ENCODE data around the gene CDAN1.

The CDAN1 gene

DNA sequence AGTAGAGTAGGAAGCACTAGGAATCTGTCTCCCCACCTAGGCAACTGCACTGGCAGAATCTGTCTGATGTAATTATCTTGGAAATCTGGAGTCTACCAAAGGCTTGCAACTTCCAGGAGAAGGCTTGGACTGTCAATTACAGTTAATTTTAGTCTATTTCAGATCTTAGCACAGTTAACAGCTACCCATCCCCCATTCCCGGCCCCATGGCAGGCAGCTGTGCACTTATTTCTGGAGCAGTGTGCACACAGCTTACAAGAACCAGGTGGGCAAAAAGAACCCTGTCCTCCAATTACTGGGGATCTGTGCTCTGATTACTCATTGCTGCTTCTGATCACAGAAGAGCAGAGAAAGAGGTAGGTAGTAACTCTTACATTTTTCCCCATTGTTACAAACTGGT lies 12.3 kb upstream of the CDAN1 start:
- H3K36me3 Mint-ChIP-seq (ENCODE audit: low read depth), result peaks cover 32% of the 10 kb centered on the region

DNA sequence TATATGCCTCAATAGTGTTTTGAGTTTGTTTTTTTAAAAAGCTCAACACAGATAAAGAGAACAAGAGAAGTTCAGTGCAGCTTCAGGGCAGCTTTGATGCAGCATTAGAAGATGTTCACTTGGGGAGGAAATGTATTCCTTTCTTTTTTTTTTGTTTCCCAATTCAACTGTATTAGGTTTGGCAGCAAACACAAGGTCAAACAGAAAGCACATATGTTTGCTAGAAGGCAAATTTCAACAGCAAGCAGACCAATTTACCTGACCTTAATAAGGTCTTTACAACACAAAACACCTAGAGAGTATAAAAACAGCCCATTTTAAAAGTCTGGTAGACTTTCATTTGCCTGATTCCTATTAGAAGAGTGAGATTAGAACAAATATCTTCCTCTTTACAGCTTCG lies 7.3 kb upstream of the CDAN1 start:
- Mint-ChIP-seq H3K9me3 (no peaks in the 10 kb centered on the region), H3K27ac (no peak overlapping the region), H3K36me3 (ENCODE audit: low read depth) (peaks cover 8% of the 10 kb centered on the region), H3K4me3 (no peak overlapping the region), H3K27me3 (ENCODE audit: low read depth) (no peaks in the 10 kb centered on the region), H3K4me1 (ENCODE audit: low read depth) (peaks cover 3% of the 10 kb centered on the region)
- no peak for DNase-seq (ENCODE audit: low spot score)

More for the DNA sequence above, 12.3 kb upstream of the CDAN1 start:
- H3K27ac Mint-ChIP-seq, result no peak overlapping the region
- no peaks in the 10 kb centered on the region for H3K27me3 Mint-ChIP-seq (ENCODE audit: low read depth)
- H3K9me3 Mint-ChIP-seq, result peaks cover 5% of the 10 kb centered on the region
- no peak for DNase-seq (ENCODE audit: low spot score)
- H3K4me1 Mint-ChIP-seq (ENCODE audit: low read depth), result peaks cover 3% of the 10 kb centered on the region
- H3K4me3 Mint-ChIP-seq, result no peak overlapping the region

DNA sequence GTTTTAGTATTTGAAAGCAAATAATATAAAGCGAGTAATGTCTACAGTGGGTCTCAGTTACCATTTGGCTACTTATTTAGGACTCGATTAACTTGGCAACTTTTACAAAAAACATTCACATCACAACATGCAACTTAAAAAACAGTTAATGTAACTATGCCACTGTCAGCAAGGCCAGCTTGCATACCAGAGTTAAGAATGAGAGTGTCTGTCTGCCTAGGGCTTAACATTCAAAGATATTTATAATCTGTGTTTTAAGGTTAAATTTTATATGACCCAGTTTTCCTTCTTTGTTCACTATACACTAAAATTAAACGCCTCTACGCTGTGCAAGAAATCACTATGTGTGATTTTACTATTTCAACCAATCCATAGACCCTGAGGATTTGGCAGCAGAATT lies 5.2 kb upstream of the CDAN1 start:
- H3K9me3 Mint-ChIP-seq, result no peaks in the 10 kb centered on the region
- H3K27ac Mint-ChIP-seq, result no peak overlapping the region

DNA sequence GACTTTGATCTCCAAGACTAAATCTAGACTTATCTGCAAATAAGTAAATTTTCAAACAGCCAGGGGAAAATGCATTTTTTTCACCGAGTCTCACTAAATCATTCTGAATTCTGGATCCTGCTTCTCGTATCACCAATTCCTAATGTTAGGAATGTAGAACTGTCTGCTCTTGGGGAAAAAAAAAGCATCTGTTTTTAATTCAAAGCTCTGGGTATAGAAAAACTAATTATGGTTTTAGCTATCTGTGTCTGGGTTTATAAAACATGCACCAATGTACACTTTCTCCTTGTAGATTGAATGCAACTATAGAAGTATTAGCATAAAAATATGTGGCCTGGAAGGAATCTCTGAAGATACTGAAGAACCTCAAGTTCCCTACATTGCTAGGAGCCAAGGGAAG lies 4.8 kb upstream of the CDAN1 start:
- no peaks in the 10 kb centered on the region for H3K9me3 Mint-ChIP-seq
- no peak overlapping the region for H3K4me3 Mint-ChIP-seq
- H3K4me1 Mint-ChIP-seq (ENCODE audit: low read depth), result peaks cover 7% of the 10 kb centered on the region
- H3K27ac Mint-ChIP-seq, result no peak overlapping the region
- H3K27me3 Mint-ChIP-seq (ENCODE audit: low read depth), result no peaks in the 10 kb centered on the region
- no peak for DNase-seq (ENCODE audit: low spot score)
- H3K36me3 Mint-ChIP-seq (ENCODE audit: low read depth), result peaks cover 8% of the 10 kb centered on the region

More for the DNA sequence above, 5.2 kb upstream of the CDAN1 start:
- no peak overlapping the region for H3K4me3 Mint-ChIP-seq
- no peaks in the 10 kb centered on the region for H3K27me3 Mint-ChIP-seq (ENCODE audit: low read depth)
- peaks cover 8% of the 10 kb centered on the region for H3K36me3 Mint-ChIP-seq (ENCODE audit: low read depth)
- peaks cover 7% of the 10 kb centered on the region for H3K4me1 Mint-ChIP-seq (ENCODE audit: low read depth)
- DNase-seq (ENCODE audit: low spot score), result no peak

DNA sequence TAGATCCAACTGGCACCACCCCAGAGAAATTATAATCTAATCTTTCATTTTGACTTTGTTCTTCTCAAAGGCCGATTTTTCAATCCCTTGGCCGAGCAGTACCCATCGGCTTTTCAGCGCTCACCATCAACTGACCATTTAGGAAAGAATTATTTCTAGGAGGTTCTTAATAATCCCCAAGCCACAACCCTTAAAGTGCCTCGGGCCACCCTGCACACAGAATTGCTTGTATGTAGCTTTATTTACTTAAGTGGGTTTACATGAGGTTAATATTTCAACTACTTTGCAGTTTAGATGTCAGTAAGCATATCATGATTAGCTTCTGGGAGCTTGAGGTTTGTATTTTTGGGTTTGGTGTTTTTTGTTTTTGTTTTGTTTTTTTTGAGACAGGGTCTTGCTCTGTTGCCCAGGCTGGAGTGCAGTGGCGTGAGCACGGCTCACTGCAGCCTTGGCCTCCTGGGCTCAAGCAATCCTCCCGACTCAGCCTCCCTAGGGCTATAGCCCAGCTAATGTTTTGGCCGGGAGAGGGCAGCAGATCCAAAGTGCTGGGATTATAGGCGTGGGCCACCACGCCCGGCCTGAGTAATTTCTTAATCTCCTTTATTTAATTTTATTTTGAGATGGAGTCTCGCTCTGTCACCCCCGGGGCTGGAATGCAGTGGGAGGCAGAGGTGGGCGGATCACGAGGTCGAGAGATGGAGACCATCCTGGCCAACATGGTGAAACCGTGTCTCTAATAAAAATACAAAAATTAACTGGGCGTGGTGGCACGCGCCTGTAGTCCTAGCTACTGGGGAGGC lies 801 bp upstream of the CDAN1 start:
- H3K4me1 Mint-ChIP-seq (ENCODE audit: low read depth), result peaks cover 8% of the 10 kb centered on the region
- peak overlapping the region; percentile 77 for H3K4me3 Mint-ChIP-seq
- no peaks in the 10 kb centered on the region for H3K27me3 Mint-ChIP-seq (ENCODE audit: low read depth)
- DNase-seq (ENCODE audit: low spot score), result no peak
- H3K9me3 Mint-ChIP-seq, result no peaks in the 10 kb centered on the region
- H3K27ac Mint-ChIP-seq, result peak overlapping the region; percentile 80
- peaks cover 13% of the 10 kb centered on the region for H3K36me3 Mint-ChIP-seq (ENCODE audit: low read depth)

DNA sequence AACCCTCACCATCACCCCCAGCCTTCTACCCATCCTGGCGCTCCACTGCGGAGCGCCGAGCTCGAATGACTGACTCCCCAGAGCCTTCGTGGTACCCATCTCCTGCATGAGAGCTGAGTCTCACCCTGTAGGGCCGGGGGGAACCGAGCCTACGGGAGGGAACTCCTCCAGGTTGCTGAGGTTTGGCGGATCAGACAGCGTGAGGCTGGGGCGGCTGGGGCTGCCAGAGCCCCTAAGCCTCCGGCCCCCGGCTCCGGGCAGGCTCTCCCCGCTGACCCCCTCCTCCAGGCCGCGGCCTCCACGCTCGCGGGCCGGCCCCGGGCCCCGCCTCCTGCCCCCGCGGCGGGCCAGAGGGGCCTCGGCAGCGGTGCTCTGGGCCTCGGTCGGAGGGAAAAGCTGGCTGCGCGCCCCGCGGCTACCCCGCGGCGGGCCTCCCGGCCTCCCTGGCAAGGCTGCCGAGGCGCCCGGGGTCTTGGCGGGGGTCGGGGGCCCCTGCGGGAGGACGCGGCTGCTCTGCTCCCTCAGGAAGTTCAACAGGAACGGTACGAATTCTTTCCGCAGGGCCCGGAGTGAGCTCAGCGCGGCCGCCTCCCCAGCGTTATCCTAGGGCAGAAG lies 643 bp downstream of the CDAN1 start:
- DNase-seq (ENCODE audit: low spot score), result peak; percentile 13

DNA sequence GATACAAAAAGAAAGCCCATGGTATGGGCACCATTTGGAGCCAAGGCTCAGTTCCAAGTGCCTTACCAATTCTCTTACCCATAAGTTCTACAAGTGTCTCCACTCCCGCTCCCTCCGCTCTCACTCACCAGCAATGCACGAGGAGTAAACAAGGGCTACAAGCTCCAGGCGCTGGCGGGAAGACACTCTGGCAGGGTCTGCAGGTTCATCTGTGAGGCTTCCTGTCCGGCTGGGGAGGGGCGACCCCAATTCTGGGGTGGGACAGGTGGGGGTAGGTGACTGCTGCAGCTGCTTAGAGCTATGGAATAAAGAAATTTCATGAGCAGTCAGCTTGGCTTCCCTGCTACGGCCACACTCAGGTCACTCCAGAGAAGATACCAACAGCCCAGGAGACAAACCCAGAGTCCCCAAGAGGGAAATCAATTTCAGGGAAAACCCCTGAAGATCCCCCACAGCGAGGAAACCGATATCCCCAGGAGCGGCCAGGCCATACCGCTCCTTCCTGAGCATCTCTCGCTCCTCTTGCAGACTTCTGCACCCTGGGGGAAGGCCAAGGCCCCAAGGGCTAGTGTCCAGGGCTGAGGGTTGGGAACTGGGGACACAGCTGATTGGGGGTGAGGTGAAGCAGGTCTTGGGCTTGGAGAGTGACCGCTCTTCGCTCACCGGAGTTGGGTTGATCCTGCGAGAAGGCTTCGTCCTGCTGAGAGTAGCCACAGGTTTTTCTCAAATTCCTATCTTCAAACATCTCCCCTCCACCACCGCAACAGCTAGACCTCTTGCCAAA lies 1.4 kb downstream of the CDAN1 start:
- Mint-ChIP-seq H3K9me3 (no peaks in the 10 kb centered on the region), H3K27me3 (ENCODE audit: low read depth) (no peaks in the 10 kb centered on the region), H3K4me1 (ENCODE audit: low read depth) (peaks cover 8% of the 10 kb centered on the region), H3K27ac (peak overlapping the region; percentile 49), H3K36me3 (ENCODE audit: low read depth) (peaks cover 25% of the 10 kb centered on the region), H3K4me3 (peak overlapping the region; percentile 83)
- no peak for DNase-seq (ENCODE audit: low spot score)

More for the DNA sequence above, 643 bp downstream of the CDAN1 start:
- Mint-ChIP-seq H3K4me3 (peak overlapping the region; percentile 83), H3K4me1 (ENCODE audit: low read depth) (peaks cover 8% of the 10 kb centered on the region), H3K36me3 (ENCODE audit: low read depth) (peaks cover 21% of the 10 kb centered on the region), H3K27ac (peak overlapping the region; percentile 39), H3K27me3 (ENCODE audit: low read depth) (no peaks in the 10 kb centered on the region), H3K9me3 (no peaks in the 10 kb centered on the region)

DNA sequence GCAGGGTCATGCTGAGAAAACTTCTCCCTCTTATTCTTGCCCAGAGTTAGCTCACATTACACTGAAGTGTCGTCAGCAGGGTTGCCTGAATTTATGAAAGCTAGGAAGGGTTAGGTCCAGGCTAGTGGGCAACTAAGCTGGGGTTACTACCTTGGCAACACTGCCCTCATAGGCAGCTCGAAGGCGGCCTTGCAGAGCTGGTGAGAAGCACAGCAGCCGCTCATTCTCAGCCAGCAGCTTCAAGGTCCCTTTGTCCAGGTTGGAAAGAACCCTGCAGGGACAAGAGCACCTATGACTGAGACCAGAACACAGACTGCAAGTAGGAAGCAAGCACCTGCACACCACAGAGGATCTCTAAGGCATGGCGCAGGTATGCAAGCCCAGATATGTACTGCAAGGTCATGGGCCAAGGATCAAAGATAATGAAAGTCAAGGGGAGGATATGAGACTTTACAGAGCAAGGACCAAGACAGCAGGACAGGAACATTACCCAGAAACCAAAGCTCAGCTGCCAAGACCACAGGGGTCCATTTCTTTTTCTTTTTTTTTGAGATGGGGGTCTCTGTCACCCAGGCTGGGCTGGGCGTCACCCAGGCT lies 2.8 kb downstream of the CDAN1 start:
- H3K36me3 Mint-ChIP-seq (ENCODE audit: low read depth), result peaks cover 34% of the 10 kb centered on the region
- peak overlapping the region; percentile 70 for H3K4me3 Mint-ChIP-seq
- H3K27ac Mint-ChIP-seq, result no peak overlapping the region

DNA sequence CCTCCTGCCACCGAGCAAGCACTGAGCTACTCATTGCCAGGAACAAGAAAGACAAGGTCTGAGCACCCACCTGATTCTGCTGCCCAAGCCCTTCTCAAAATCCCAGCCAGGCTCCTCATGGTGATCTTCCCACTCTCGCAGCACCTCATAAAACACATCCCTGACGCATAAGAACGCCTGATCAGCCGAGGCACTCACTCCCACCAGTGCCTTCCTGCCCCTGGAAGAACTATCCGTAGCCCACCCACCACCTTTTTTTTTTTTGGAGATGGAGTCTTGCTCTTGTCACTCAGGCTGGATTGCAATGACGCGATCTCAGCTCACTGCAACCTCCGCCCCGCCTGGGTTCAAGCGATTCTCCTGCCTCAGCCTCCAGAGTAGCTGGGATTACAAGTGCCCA lies 3.9 kb downstream of the CDAN1 start:
- Mint-ChIP-seq H3K9me3 (no peaks in the 10 kb centered on the region), H3K4me1 (ENCODE audit: low read depth) (peaks cover 8% of the 10 kb centered on the region), H3K4me3 (no peak overlapping the region), H3K27ac (no peak overlapping the region), H3K36me3 (ENCODE audit: low read depth) (peaks cover 40% of the 10 kb centered on the region), H3K27me3 (ENCODE audit: low read depth) (no peaks in the 10 kb centered on the region)
- DNase-seq (ENCODE audit: low spot score), result no peak

More for the DNA sequence above, 2.8 kb downstream of the CDAN1 start:
- Mint-ChIP-seq H3K27me3 (ENCODE audit: low read depth) (no peaks in the 10 kb centered on the region), H3K4me1 (ENCODE audit: low read depth) (peaks cover 8% of the 10 kb centered on the region), H3K9me3 (no peaks in the 10 kb centered on the region)
- no peak for DNase-seq (ENCODE audit: low spot score)

DNA sequence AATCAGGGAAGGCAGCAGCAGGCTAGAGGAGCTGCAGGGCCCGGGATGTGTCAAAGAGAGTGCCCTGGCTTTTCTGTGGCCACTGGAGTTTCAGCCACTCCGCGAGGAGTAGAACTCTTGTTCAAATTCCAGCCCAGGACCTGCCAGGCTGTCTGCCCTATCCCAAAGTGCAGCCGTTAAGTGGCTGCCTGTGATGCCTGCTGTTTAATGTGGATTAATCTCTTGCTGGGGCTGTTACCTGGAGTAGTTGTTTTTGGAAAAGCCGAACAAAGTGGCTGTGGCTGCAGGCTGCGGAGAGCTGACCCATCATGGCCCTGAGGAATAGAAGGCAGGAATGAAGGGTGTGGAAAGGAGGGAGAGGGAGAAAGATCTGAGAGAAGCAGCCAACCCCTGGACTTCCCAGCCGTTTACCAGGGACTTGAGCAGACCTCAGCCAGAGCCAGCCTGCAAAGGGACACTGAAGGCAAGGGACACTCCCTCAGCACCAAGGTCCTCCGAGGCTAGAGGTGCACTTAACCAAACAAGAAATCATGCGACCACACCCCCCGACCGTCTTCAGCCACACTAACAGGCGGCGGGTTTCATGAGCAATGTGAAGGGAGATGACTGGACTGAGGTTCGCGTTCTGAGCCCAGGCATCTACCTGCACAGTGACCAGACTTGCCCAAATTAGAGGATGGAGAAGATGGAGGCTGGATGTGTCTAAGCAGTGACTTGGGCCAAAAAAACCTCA lies 4.7 kb downstream of the CDAN1 start:
- DNase-seq (ENCODE audit: low spot score), result no peak
- no peak overlapping the region for H3K27ac Mint-ChIP-seq
- H3K4me3 Mint-ChIP-seq, result no peak overlapping the region
- H3K27me3 Mint-ChIP-seq (ENCODE audit: low read depth), result no peaks in the 10 kb centered on the region
- H3K4me1 Mint-ChIP-seq (ENCODE audit: low read depth), result peaks cover 4% of the 10 kb centered on the region
- no peaks in the 10 kb centered on the region for H3K9me3 Mint-ChIP-seq
- peaks cover 41% of the 10 kb centered on the region for H3K36me3 Mint-ChIP-seq (ENCODE audit: low read depth)

DNA sequence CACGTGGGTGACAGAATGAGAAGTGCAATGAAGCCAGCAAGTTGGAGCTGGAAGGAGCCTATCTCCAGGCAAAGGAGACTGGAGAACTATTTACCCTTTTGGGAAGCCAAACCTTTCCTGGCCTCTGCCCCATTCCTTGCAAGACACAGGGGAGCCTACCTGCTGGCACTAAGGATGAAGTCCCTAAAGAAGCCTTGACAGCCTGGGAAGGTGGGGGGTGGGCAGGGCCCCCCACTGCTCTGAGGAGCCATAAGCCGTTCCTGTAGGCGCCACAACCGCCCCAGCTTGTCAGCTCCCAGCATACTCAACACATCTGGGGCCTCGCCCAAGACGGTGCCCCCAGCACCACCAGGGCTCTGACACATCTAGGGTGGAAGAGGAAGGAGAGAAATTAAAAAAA lies 5.5 kb downstream of the CDAN1 start:
- H3K27ac Mint-ChIP-seq, result no peak overlapping the region
- peaks cover 4% of the 10 kb centered on the region for H3K4me1 Mint-ChIP-seq (ENCODE audit: low read depth)
- H3K4me3 Mint-ChIP-seq, result no peak overlapping the region
- no peak for DNase-seq (ENCODE audit: low spot score)
- H3K9me3 Mint-ChIP-seq, result no peaks in the 10 kb centered on the region
- H3K36me3 Mint-ChIP-seq (ENCODE audit: low read depth), result peaks cover 47% of the 10 kb centered on the region
- no peaks in the 10 kb centered on the region for H3K27me3 Mint-ChIP-seq (ENCODE audit: low read depth)

DNA sequence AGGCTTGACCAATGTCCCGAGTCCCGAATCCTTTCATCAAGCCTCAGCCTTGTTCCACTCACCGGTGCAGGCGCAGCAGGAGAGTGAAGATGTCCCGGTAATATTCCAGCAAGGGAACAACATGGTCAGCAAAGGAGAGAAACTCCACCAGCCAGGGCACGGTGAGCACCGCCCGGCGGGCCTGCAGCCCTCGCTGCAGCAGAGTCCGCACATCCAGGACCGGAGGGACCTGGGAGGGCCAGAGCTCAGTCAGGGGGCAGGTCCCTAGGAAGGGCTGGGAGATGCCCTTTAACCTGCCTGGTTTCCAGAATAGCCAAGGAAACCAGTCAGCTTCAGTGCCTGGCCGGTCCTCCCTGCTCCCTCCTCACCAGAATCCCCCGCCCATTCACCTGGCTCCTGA lies 6.4 kb downstream of the CDAN1 start:
- peaks cover 51% of the 10 kb centered on the region for H3K36me3 Mint-ChIP-seq (ENCODE audit: low read depth)
- H3K9me3 Mint-ChIP-seq, result no peaks in the 10 kb centered on the region
- H3K4me1 Mint-ChIP-seq (ENCODE audit: low read depth), result peaks cover 4% of the 10 kb centered on the region
- no peaks in the 10 kb centered on the region for H3K27me3 Mint-ChIP-seq (ENCODE audit: low read depth)
- no peak overlapping the region for H3K4me3 Mint-ChIP-seq
- H3K27ac Mint-ChIP-seq, result no peak overlapping the region
- DNase-seq (ENCODE audit: low spot score), result no peak

DNA sequence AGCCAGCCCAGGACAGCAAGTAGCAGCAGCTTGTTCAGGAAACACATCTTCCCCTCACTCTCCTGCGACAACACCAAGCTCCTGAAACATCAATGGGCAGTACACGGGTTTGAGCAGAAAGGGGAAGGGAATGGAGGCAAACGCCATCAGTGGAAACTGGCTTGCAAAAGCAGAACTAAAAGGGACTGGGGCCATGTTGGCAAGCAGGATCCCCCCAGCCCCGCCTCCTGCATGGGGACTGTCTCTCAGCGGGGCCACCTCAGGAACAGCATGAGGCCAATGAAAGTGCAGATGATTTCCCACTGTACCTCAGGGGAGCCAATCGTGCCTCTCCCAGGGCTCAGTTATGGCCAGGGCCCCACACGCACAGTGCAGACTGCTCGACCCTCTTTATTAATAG lies 6.8 kb downstream of the CDAN1 start:
- H3K9me3 Mint-ChIP-seq, result no peaks in the 10 kb centered on the region
- peaks cover 55% of the 10 kb centered on the region for H3K36me3 Mint-ChIP-seq (ENCODE audit: low read depth)
- no peak overlapping the region for H3K27ac Mint-ChIP-seq
- peaks cover 3% of the 10 kb centered on the region for H3K4me1 Mint-ChIP-seq (ENCODE audit: low read depth)
- no peak overlapping the region for H3K4me3 Mint-ChIP-seq
- DNase-seq (ENCODE audit: low spot score), result no peak
- no peaks in the 10 kb centered on the region for H3K27me3 Mint-ChIP-seq (ENCODE audit: low read depth)
